Activated CD8-positive, alpha-beta T cell treated with anti-CD3 and anti-CD28 coated beads, Interleukin-2, amount 10 ng/mL, durations not matched to agents 7 days and 5 days (primary cell): ENCODE measurements around the gene SUSD3. TPM values are rescaled to one million over a fixed set of nuclear protein-coding genes. Genes with fewer than 3 reads are reported as not detected.

ENCODE experiments used
- ATAC-seq: fragments of 150-1000 bp; cut with Tn5 transposase; one replicate; pipeline ENCODE4 v1.10.0; 2021; ENCODE audit warnings: moderate library complexity
- CTCF ChIA-PET: fragments of 350-600 bp; sonication (Branson Sonifier 250); formaldehyde crosslinking; loops from one replicate; lab custom pipeline; 2021; ENCODE audit warnings: antibody characterized with exemption; lab: Charles Lee
- POLR2A ChIA-PET: fragments of 350-600 bp; sonication (Branson Sonifier 250); formaldehyde crosslinking; loops from one replicate; lab custom pipeline; 2021; ENCODE audit warnings: antibody characterized with exemption; lab: Charles Lee
- DNase-seq: peaks from one replicate; pipeline ENCODE4 v3.0.0-alpha.2; 2020
- H3K27ac Mint-ChIP-seq: one replicate; pipeline ENCODE4 v1.8.0; 2021; ENCODE audit warnings: mild to moderate bottlenecking, mixed read lengths
- H3K27me3 Mint-ChIP-seq: one replicate; pipeline ENCODE4 v1.8.0; 2021; ENCODE audit warnings: low read depth, mixed read lengths
- H3K36me3 Mint-ChIP-seq: one replicate; pipeline ENCODE4 v1.8.0; 2021; ENCODE audit warnings: low read depth, mixed read lengths
- H3K4me1 Mint-ChIP-seq: one replicate; pipeline ENCODE4 v1.8.0; 2021; ENCODE audit warnings: low read depth, mixed read lengths
- H3K4me3 Mint-ChIP-seq: one replicate; pipeline ENCODE4 v1.8.0; 2021; ENCODE audit warnings: mild to moderate bottlenecking, mixed read lengths
- H3K9me3 Mint-ChIP-seq: one replicate; pipeline ENCODE4 v1.8.0; 2022; ENCODE audit warnings: mixed read lengths; ENCODE audit not compliant: insufficient read depth
- total RNA-seq, 2 experiments: library from RNA; stranded (reverse); gene quantifications; one replicate each; pipeline ENCODE4 v1.2.3, GENCODE V29; 2021

The SUSD3 gene
- total RNA-seq, 2 experiments from 2014 or later: 57.9 to 59.6 TPM

DNA sequence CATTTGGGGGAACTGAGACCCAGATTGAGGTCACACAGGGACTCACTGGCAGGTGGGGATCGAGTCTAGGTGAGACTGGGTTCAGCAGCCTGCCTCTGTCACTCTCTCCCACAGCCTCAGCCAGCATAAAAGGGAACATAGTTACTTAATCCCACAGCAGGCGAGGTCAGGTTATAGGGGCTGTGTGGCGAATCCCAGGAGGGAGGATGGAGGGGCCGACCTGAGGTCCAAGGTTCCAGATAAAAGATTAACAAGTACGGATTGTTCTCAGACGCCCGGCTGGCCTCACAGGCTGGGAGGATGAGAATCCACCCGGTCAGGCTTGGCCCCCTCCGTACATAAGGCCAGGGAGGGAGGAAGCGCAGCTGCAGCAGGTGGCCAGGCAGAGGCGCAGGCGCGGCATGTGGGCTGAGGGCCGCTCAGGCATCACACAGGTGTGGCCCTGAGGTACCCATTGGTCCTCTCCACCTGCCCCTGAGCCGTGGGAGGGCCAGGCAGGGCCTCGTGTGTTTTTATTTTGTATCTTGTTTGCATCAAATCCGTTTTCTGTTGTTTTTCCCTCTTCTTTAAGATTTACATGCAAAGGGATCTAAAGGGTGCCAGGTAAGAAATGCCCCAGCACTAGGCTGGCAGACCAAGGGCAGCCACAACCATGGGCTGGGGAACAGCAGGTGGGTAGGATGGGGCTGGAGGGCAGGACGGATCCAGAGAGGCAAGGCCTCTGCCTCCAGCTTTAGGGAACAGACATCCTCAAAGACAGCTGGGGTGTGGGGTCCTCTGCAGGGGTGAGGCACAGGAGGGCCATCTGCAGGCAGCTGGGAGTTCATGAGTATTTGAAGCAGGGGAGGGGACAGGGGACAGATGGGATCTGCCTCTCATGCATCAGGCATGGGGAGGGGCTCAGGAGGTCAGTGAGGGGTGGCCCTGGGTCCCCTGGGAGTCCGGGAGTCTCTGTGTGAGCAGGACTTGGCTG is 3.6 kb downstream of the SUSD3 start:
- Mint-ChIP-seq H3K9me3 (no peaks in the 10 kb centered on the region), H3K36me3 (peaks cover 46% of the 10 kb centered on the region), H3K4me3 (peak overlapping the region; percentile 90), H3K4me1 (peaks cover 87% of the 10 kb centered on the region), H3K27ac (peak overlapping the region; percentile 81), H3K27me3 (no peaks in the 10 kb centered on the region)
- ChIA-PET CTCF (interaction anchor here (0.6 to 1.8 kb wide), 5 partner anchors 44 to 105 kb away, joined by 3 to 5 read pairs (median 3); no protein-coding TSS in a partner anchor), POLR2A (interaction anchor here (0.7 to 3.1 kb wide), 4 partner anchors 33 to 37 kb away, joined by 3 to 14 read pairs (median 8); no protein-coding TSS in a partner anchor)
- DNase-seq (peak; percentile 47), ATAC-seq (no peak)

DNA sequence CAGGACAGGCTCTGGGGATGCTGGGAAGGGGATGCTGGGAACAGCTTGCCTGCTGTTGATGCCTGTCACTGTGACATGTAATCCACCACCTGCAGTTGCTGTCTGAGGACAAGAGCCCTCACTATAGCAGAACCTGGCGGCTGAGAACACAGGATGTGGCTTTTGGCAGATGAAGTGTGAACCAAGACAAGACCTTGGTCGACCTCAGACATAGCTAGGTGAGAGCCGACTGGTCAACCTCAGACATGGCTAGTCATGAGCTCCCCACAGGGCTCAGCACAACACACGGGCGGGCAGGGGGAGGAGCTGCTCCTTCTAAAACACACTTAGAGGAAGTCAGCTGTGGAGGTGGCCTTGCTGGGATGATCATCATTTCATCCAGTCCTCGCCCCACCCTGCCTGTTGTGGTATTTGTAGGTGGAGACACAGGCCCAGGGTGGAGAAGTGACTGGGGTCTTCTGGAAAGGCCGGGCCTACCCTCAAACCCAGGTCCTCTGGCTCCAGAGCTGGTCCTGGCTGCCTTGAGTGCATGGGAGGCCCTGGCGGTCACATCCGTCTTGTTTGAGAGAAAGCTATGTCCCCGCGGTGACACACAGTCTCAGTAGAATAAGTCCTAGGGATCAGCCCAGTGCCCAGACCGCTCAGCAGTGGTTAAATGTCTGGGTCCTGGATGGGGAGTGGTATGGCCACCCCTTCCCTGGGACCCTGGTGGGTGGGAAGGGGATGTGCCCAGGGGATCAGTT is 6.1 kb downstream of the SUSD3 start:
- H3K4me1 Mint-ChIP-seq: peaks cover 87% of the 10 kb centered on the region
- H3K4me3 Mint-ChIP-seq: peak overlapping the region; percentile 79
- ChIA-PET POLR2A (interaction anchor here (0.6 to 2.8 kb wide), 23 partner anchors 9 to 110 kb away, joined by 3 to 31 read pairs (median 4); partner anchors contain the start of gene CARD19), CTCF (interaction anchor here (0.6 to 2.3 kb wide), 22 partner anchors 10 to 108 kb away, joined by 3 to 18 read pairs (median 4); partner anchors contain the start of gene NINJ1)
- ATAC-seq (peak; percentile 91), DNase-seq (peak; percentile 98)
- no peaks in the 10 kb centered on the region for H3K9me3 Mint-ChIP-seq
- no peaks in the 10 kb centered on the region for H3K27me3 Mint-ChIP-seq
- H3K36me3 Mint-ChIP-seq: peaks cover 64% of the 10 kb centered on the region
- H3K27ac Mint-ChIP-seq: peak overlapping the region; percentile 96

DNA sequence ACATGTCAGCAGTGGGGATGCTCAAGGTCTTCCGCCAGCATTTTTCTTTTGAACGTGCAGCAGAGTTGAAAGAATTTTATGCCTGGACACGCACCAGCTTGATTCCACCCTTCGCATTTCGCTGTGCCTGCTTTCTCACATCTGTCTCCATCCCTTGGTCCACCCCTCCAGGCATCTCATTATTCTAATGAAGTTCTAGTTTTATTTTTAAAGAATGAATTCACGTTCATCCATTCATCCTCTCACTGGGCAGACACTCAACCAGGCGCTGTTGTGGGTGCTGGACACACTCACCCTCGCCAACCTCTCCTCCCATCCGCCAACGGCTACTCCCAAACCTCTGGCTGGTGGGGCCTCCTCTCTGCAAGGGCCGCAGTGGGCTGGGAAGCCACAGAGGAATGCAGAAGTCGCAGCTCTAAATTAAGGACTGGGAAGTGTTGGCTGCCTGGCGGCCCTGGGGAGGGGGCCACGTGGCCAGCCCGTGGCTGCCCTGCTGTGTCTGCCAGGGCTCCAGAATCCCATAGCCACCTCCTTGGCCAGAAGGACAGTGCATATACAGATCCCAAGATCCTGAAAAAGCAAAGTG is 6.7 kb downstream of the SUSD3 start:
- Mint-ChIP-seq H3K27me3 (no peaks in the 10 kb centered on the region), H3K4me1 (peaks cover 81% of the 10 kb centered on the region), H3K9me3 (no peaks in the 10 kb centered on the region), H3K4me3 (peak overlapping the region; percentile 79), H3K27ac (peak overlapping the region; percentile 96), H3K36me3 (peaks cover 68% of the 10 kb centered on the region)
- no peak for DNase-seq
- POLR2A ChIA-PET: interaction anchor here (0.9 to 2.8 kb wide), 13 partner anchors 18 to 101 kb away, joined by 3 to 31 read pairs (median 7); partner anchors contain the start of gene CARD19
- no peak for ATAC-seq
- CTCF ChIA-PET: interaction anchor here (0.6 to 2.3 kb wide), 19 partner anchors 11 to 109 kb away, joined by 3 to 18 read pairs (median 4); partner anchors contain the start of gene NINJ1

DNA sequence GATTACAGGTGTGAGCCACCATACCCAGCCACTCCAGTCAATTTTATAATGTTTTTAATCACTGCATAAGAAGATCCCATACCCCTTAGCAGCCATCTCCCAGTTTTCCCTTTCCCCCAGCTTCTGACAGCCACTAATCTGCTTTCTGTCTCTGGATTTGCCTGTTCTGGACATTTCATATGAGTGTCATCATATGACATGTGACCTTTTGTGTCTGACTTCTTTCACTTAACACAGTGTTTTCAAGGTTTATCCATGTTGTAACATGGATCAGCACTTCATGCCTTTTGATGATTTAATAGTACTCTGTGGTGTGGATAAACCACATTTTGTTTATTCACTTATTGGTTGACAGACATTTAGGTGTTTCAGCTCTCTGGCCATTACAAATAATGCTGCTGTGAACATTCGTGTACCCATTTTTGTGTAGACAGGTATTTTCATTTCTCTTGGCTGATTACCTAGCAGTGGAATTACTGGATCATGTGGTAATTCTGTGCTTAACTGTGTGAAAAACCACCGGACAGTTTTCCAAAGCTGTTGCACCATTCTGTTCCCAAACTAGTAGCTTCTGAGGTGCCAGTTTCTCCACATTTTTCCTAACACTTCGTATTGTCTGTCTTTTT is 8.6 kb downstream of the SUSD3 start:
- Mint-ChIP-seq H3K9me3 (no peaks in the 10 kb centered on the region), H3K27ac (no peak overlapping the region), H3K4me1 (peaks cover 73% of the 10 kb centered on the region), H3K4me3 (no peak overlapping the region), H3K27me3 (no peaks in the 10 kb centered on the region), H3K36me3 (peaks cover 70% of the 10 kb centered on the region)
- ChIA-PET CTCF (interaction anchor here (0.6 to 2.1 kb wide), 3 partner anchors 15 to 64 kb away, joined by 3 to 9 read pairs (median 7); no protein-coding TSS in a partner anchor), POLR2A (interaction anchor here (1.0 to 1.8 kb wide), 2 partner anchors 21 to 27 kb away, joined by 3 to 5 read pairs; no protein-coding TSS in a partner anchor)
- ATAC-seq (no peak), DNase-seq (no peak)

DNA sequence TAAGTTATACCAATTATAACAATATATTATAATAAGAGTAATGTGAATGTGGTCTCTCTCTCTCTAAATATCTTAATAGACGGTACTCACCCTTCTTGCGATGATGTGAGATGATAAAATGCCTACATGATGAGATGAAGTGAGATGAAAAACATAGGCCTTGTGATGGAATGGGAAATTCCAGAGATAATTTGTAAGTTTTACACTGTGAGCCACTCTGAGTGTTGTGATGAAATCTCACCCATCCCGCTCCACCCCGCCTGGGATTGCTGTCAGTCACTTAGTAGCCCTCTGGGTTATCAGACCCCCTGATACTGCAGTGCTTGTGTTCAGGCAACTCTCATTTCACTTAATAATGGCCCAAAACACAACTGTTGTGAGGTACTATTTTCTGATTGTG is 10.5 kb downstream of the SUSD3 start:
- H3K4me1 Mint-ChIP-seq: peaks cover 59% of the 10 kb centered on the region
- H3K27ac Mint-ChIP-seq: no peak overlapping the region
- ATAC-seq (no peak), DNase-seq (no peak)
- no peaks in the 10 kb centered on the region for H3K27me3 Mint-ChIP-seq
- no peak overlapping the region for H3K4me3 Mint-ChIP-seq
- H3K9me3 Mint-ChIP-seq: no peaks in the 10 kb centered on the region
- CTCF ChIA-PET: interaction anchor here (0.6 to 0.9 kb wide), 2 partner anchors 40 to 49 kb away, joined by 3 read pairs; no protein-coding TSS in a partner anchor
- POLR2A ChIA-PET: no interaction called here
- H3K36me3 Mint-ChIP-seq: peaks cover 64% of the 10 kb centered on the region

DNA sequence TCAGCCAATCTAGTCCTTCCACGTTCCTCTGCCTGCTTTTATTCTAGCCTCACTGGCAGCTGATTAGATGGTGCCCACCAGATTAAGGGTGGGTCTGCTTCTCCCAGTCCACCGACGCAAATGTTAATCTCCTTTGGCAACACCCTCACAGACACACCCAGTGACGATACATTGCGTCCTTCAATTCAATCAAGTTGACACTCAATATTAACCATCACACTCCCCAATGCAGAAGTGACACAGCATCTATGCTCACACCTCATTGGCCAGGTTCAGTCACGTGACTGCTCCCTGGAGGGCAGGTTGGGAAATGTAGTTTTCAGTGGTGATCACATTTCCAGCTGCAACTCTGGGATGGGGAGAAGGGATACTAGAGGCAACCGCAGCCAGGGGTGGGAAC is 13.0 kb downstream of the SUSD3 start:
- H3K4me1 Mint-ChIP-seq: peaks cover 35% of the 10 kb centered on the region
- DNase-seq: no peak
- no peak overlapping the region for H3K27ac Mint-ChIP-seq
- peaks cover 50% of the 10 kb centered on the region for H3K36me3 Mint-ChIP-seq
- ChIA-PET CTCF (interaction anchor here (1.7 kb wide), 1 partner anchor 38 kb away, joined by 4 read pairs; no protein-coding TSS in a partner anchor), POLR2A (interaction anchor here (0.6 to 1.0 kb wide), 2 partner anchors 14 to 24 kb away, joined by 3 read pairs; no protein-coding TSS in a partner anchor)
- no peak for ATAC-seq
- no peak overlapping the region for H3K4me3 Mint-ChIP-seq
- H3K27me3 Mint-ChIP-seq: no peaks in the 10 kb centered on the region
- no peaks in the 10 kb centered on the region for H3K9me3 Mint-ChIP-seq

DNA sequence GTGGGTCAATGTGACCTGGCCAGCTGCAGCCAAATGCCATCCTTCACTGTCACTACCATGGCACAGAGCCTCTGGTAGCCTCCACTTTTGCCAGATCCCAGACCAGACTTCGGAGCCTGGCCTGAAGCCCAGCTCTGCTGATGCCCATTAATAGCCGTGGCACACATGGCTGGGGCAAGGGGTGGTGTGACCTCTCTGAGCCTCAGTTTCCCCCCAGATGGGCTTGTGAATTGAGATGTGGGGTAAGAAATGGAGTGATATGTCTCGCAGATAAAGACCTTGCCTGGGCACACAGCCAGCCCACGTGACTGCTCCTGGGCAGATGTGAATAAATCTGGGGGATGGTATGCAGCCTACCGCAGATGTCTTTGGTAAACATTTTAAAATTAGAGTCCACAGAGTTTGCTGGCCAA is 13.9 kb downstream of the SUSD3 start:
- peaks cover 34% of the 10 kb centered on the region for H3K4me1 Mint-ChIP-seq
- H3K4me3 Mint-ChIP-seq: no peak overlapping the region
- ATAC-seq: no peak

DNA sequence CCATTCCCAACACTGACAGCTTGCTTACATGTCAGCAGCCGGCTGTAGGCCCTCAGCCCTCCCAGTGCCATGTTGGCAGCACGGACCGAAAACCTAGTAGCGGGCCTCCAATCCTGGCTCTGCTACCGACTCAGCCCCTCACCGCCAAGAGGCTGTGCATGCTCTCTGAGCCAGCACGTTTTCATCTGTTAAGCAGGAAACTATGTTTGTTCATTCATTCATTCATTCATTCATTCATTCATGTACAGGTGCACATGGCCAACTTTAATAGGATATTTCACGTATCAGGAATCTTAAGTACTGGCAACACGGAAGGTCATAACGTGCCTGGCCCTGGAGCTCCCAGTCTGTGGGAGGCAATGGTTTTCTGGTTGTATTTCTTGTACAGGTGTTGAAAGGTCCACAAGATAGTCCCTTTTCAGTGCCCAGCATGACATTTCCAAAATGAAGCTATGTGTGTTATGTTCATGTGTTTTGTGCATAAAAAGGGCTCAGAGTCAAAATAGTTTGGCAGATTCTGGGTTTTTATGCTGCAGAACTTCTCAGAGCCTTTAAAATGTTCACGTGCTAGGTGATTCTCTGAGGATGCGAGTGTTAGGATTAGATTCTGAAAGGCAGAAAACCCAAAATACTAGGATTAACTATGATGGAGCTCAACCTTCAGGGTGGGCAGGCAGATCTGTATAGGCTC is 17.7 kb downstream of the SUSD3 start:
- Mint-ChIP-seq H3K27ac (no peak overlapping the region), H3K27me3 (no peaks in the 10 kb centered on the region), H3K4me3 (no peak overlapping the region), H3K4me1 (peaks cover 23% of the 10 kb centered on the region), H3K9me3 (no peaks in the 10 kb centered on the region), H3K36me3 (peaks cover 44% of the 10 kb centered on the region)
- no peak for ATAC-seq
- no peak for DNase-seq
- CTCF ChIA-PET: interaction anchor here (1.0 to 2.0 kb wide), 2 partner anchors 12 to 33 kb away, joined by 4 to 6 read pairs; no protein-coding TSS in a partner anchor
- POLR2A ChIA-PET: no interaction called here

More for the DNA sequence above, 13.9 kb downstream of the SUSD3 start:
- ChIA-PET CTCF (interaction anchor here (1.7 kb wide), 1 partner anchor 37 kb away, joined by 4 read pairs; no protein-coding TSS in a partner anchor), POLR2A (interaction anchor here (0.6 kb wide), 1 partner anchor 13 kb away, joined by 3 read pairs; no protein-coding TSS in a partner anchor)
- Mint-ChIP-seq H3K9me3 (no peaks in the 10 kb centered on the region), H3K27ac (no peak overlapping the region), H3K36me3 (peaks cover 52% of the 10 kb centered on the region), H3K27me3 (no peaks in the 10 kb centered on the region)
- DNase-seq: no peak

DNA sequence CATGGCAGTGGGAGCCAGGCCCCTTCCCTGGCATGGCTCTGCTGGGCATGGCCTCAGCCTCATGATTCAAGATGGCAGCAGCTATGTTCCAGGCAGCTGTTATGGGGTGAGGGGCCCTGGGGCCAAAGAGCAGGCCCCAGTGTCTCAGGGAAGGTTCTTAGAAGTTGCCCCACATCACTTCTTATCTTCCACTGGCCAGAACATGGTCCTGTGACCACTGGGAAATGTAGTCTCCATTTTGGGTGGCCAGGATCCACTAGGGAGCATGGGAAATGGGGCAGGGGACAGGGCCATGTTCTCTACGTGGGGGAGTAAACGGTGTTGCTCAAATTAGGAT is 18.3 kb downstream of the SUSD3 start:
- H3K27ac Mint-ChIP-seq: no peak overlapping the region
- CTCF ChIA-PET: interaction anchor here (1.0 kb wide), 1 partner anchor 12 kb away, joined by 4 read pairs; no protein-coding TSS in a partner anchor

DNA sequence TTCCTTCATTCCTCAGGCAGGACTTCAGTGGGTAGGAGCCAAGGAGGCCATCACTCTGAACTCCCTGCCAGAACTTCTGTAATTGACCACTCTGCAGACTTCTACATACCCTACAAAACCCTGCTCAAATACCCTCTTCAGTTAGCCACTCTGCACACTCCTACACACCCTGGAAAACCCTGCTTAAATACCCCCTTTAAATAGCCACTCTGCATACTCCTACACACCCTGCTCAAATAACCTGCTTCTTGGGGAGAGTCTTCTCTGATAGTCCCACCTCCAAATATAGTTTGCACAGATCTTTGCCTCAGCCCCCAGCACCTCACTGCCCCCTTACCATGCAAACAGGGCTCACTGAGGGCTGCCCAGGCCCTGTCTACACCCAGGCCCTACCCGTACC is 18.9 kb downstream of the SUSD3 start:
- peaks cover 23% of the 10 kb centered on the region for H3K4me1 Mint-ChIP-seq
- peak overlapping the region; percentile 62 for H3K27ac Mint-ChIP-seq
- POLR2A ChIA-PET: no interaction called here
- ATAC-seq: no peak
- no peaks in the 10 kb centered on the region for H3K27me3 Mint-ChIP-seq
- peaks cover 49% of the 10 kb centered on the region for H3K36me3 Mint-ChIP-seq
- no peak overlapping the region for H3K4me3 Mint-ChIP-seq
- no peak for DNase-seq
- CTCF ChIA-PET: no interaction called here
- H3K9me3 Mint-ChIP-seq: no peaks in the 10 kb centered on the region

More for the DNA sequence above, 18.3 kb downstream of the SUSD3 start:
- Mint-ChIP-seq H3K27me3 (no peaks in the 10 kb centered on the region), H3K4me3 (no peak overlapping the region), H3K9me3 (no peaks in the 10 kb centered on the region), H3K36me3 (peaks cover 45% of the 10 kb centered on the region), H3K4me1 (peaks cover 23% of the 10 kb centered on the region)
- DNase-seq (no peak), ATAC-seq (no peak)
- POLR2A ChIA-PET: no interaction called here
